Measurements from ENCODE around the gene CYFIP2. TPM values are rescaled to one million over a fixed set of nuclear protein-coding genes. Genes with fewer than 3 reads are reported as not detected.

Gene CYFIP2
- total and polyA plus RNA-seq, 8 donors: 7.6 to 19.6 (median 11.4) TPM

GRCh38 chr5:157308836-157309465 lies 43.0 kb downstream of the CYFIP2 start:
- H3K9me3 ChIP-seq: no peaks in the 10 kb centered on the region
- 43 to 68% methylated on average over 8 of the region's 8 CpGs for WGBS, 2 donors
- no peak for TF ChIP-seq CTCF (IDR thresholded peaks at IDR 0.05)
- no peak overlapping the region for H3K4me3 ChIP-seq
- FAIRE-seq: no peak
- H3K4me1 ChIP-seq: no peaks in the 10 kb centered on the region
- H3K27me3 ChIP-seq: no peaks in the 10 kb centered on the region
- DNase-seq: no peak
- H3K27ac ChIP-seq: no peak overlapping the region
- no peaks in the 10 kb centered on the region for H3K36me3 ChIP-seq
- intact Hi-C loops (cut with DNase I): no loop called here
- no peak for ATAC-seq

GRCh38 chr5:157309796-157310195 lies 43.9 kb downstream of the CYFIP2 start:
- Histone ChIP-seq H3K4me3 (no peak overlapping the region), H3K36me3 (no peaks in the 10 kb centered on the region), H3K9me3 (no peaks in the 10 kb centered on the region), H3K27ac (no peak overlapping the region), H3K27me3 (no peaks in the 10 kb centered on the region), H3K4me1 (no peaks in the 10 kb centered on the region)
- 70 to 73% methylated on average over 14 of the region's 14 CpGs for WGBS, 2 donors
- ATAC-seq: no peak
- TF ChIP-seq CTCF (IDR thresholded peaks at IDR 0.05): no peak
- intact Hi-C loops (cut with DNase I): loop anchor here in 1 of 3 donors (5.0 kb wide), 1 partner anchor 52 kb away; no protein-coding TSS in a partner anchor
- no peak for FAIRE-seq
- DNase-seq: no peak

GRCh38 chr5:157311595-157311994 lies 45.7 kb downstream of the CYFIP2 start:
- no peak for DNase-seq
- no peak overlapping the region for H3K4me3 ChIP-seq
- H3K27ac ChIP-seq: no peak overlapping the region
- H3K4me1 ChIP-seq: no peaks in the 10 kb centered on the region
- H3K36me3 ChIP-seq: no peaks in the 10 kb centered on the region
- no peak for ATAC-seq
- H3K27me3 ChIP-seq: no peaks in the 10 kb centered on the region
- no peaks in the 10 kb centered on the region for H3K9me3 ChIP-seq
- 85 to 93% methylated on average over 11 of the region's 11 CpGs for WGBS, 2 donors
- TF ChIP-seq CTCF (IDR thresholded peaks at IDR 0.05): no peak
- intact Hi-C loops (cut with DNase I): loop anchor here in 1 of 3 donors (5.0 kb wide), 1 partner anchor 54 kb away; no protein-coding TSS in a partner anchor
- FAIRE-seq: no peak

- FAIRE-seq: no peak
- ATAC-seq: peak; percentile 46 to 90 (median 83)
- Histone ChIP-seq H3K9me3 (no peaks in the 10 kb centered on the region), H3K4me1 (no peaks in the 10 kb centered on the region), H3K27me3 (no peaks in the 10 kb centered on the region), H3K4me3 (no peak overlapping the region), H3K27ac (no peak overlapping the region), H3K36me3 (no peaks in the 10 kb centered on the region)
- WGBS, 2 donors: 14 to 27% methylated on average over 6 of the region's 6 CpGs
- peak in 3 of 4 donors; percentile 23 to 40 (median 37) for TF ChIP-seq CTCF (IDR thresholded peaks at IDR 0.05)
- intact Hi-C loops (cut with DNase I): loop anchor here in 1 of 3 donors (5.0 kb wide), 1 partner anchor 55 kb away; no protein-coding TSS in a partner anchor
- peak in 1 of 6 donors; percentile 28 for DNase-seq
Measured at GRCh38 chr5:157312492-157312891, 46.6 kb downstream of the CYFIP2 start.

- no peak for DNase-seq
Measured at GRCh38 chr5:157322581-157322980, 56.7 kb downstream of the CYFIP2 start.

More at GRCh38 chr5:157322581-157322980, 56.7 kb downstream of the CYFIP2 start:
- no peak for TF ChIP-seq CTCF (IDR thresholded peaks at IDR 0.05)
- H3K27me3 ChIP-seq: no peaks in the 10 kb centered on the region
- 85 to 89% methylated on average over 13 of the region's 13 CpGs for WGBS, 2 donors
- intact Hi-C loops (cut with DNase I): no loop called here
- H3K4me3 ChIP-seq: no peak overlapping the region
- no peaks in the 10 kb centered on the region for H3K36me3 ChIP-seq
- H3K27ac ChIP-seq: no peak overlapping the region
- H3K4me1 ChIP-seq: no peaks in the 10 kb centered on the region
- FAIRE-seq: no peak
- H3K9me3 ChIP-seq: no peaks in the 10 kb centered on the region
- ATAC-seq: no peak

Data from pancreas (tissue), 10 donors.